ENCODE results near the gene AQP9.

AQP9 gene

DNA sequence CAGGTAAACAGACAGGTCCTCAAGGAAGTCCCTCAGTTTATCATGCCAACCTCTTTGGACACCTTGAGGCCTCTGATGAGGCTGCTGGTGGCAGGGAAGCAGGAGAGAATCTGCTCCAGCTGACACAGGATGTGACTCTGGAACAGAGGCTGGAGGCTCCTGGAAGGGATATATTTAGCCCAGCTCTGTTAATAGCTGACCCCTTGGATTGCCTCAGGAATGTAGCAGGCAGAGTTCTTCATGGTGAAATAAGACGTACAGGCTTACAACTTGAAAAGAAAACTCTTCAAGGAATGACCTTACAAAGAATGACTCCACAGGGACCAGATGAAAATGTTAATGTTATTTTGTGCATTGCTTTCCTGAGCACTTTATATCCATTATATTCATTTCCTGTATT lies 90.5 kb downstream of the AQP9 start:
- no peak for DNase-seq

DNA sequence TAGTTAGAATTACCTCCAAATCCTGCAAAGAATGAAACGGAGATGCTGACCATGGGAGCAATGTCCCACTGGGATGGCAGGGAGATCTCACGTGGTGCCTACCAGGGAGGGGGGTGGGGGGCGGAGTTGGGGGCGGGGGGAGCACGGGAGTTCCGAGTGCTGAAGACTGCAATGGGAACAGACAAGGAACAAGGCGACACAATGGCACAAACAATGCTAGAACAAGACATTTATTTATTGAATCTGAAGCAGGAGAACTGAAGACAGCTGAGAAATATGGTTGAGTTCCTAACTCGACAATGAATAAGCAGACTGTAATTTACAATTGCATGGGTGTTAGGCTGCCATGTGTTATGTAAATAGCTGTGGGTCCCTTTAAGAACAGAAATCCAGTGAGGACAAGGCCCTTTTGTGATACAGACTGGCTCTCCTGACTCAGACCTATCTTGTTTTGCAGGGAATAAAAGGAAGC lies 91.2 kb downstream of the AQP9 start:
- DNase-seq = no peak

DNA sequence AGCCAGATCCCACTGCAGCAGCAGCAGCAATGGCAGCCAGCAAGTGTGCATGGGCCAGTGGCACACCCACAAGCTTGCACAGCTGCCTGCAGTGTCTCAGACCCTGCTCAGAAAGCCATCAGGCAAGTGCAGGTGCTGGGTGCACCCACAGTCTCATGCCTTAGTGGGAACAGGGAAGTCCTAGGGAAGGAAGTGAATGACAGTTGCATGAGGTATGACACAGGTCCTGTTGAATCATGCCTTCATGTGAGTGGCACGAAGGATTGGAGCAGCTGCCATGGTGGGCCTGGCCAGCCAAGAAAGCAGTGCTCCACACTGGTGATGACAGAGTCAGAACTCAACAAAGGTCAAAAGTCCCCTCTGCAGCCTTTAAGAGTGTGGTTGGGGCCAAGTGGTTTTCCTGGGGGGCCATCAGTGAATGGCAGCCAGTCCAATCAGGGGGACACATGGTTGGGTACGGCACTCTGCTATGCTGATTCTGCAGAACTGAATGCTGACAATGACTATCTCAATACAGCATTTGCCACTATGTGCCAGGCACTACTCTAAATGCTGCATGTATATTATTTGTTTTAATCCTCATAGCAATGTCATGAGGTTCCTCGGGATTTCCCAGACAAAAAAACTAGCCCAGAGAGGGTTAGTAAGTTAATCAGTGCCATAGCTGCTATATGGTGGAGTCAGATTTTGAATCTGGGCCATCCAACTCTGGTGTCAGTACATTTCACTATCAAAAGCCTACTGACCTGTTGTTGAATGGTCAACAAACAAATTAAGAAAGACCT lies 94.3 kb downstream of the AQP9 start:
- DNase-seq = peak; percentile 9 to 20

DNA sequence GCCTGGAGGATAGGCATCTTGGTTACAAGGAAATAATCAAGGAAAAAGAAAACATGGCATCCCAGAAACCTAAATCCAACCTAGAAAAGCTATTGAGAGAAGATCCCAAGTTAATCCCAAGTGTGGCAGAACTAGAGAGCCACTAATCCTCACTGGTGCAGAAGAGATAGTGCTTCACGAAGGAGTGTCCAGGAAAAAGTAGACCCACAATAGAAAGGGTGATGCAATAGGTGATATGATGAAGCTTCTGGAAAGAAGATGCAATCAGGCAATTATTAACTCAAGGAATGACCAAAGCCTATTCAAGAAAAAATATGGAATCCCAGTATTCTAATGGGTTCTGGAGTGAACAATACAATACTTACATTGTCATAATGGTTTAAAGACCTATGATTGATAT lies 95.2 kb downstream of the AQP9 start:
- no peak for DNase-seq

Data from AML-193 (cell line).